ENCODE data around the gene KLRF1.

GRCh38 chr12:9856151-9856550, 28.9 kb downstream of the KLRF1 start:
- TF ChIP-seq CTCF (conservative IDR thresholded peaks at IDR 0.05; ENCODE audit: low read depth, low read length) = no peak
- TF ChIP-seq EZH2phosphoT487 (IDR thresholded peaks at IDR 0.05; ENCODE audit: borderline replicate concordance, low read length) = no peak
- no peak for TF ChIP-seq EZH2 (IDR thresholded peaks at IDR 0.05; ENCODE audit: low read length, unreplicated experiment)

Data from PC-3 (cell line).